ENCODE data around the gene STXBP2. TPM values are rescaled to one million over a fixed set of nuclear protein-coding genes. Genes with fewer than 3 reads are reported as not detected.

The STXBP2 gene
- total RNA-seq, 4 donors from 2014 or later = 7.2 to 14.4 (median 11.7) TPM

DNA sequence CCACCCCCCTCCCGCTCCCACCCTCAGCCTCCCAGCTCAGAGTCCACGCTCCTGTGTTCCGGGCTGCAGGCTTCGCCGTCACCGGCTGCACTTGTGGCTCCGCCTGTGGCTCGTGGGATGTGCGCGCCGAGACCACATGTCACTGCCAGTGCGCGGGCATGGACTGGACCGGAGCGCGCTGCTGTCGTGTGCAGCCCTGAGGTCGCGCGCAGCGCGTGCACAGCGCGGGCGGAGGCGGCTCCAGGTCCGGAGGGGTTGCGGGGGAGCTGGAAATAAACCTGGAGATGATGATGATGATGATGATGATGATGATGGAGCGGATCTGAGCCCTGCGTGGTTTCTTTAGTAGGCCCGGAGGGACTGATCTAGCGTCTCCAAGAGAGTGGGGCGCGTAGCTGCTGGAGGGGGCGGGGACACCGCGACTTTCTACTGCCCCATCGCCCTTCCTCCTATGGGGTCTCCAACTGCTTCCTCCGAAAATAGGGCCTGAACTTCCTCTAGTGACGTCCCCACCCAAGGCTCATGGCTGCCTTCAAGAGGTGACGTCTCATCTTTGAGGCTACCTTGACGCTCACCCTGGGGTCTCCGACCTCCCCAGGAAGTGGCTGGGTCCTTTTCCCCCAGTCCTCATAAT lies 33.4 kb downstream of the STXBP2 start:
- intact Hi-C loops (cut with DNase I) = no loop called here
- WGBS = no CpG with 5 or more reads among the region's 43 CpGs
- peaks cover 0 to 5% (median 2%) of the 10 kb centered on the region in 4 donors for H3K4me1 ChIP-seq
- peak overlapping the region in 2 of 4 donors; percentile 18 for H3K4me3 ChIP-seq
- no peaks in the 10 kb centered on the region for H3K36me3 ChIP-seq
- peaks cover 0 to 71% (median 12%) of the 10 kb centered on the region in 4 donors for H3K27me3 ChIP-seq
- DNase-seq (ENCODE audit: extremely low spot score) = no peak
- H3K9me3 ChIP-seq = no peaks in the 10 kb centered on the region
- TF ChIP-seq EP300 (IDR thresholded peaks at IDR 0.05) = no peak
- TF ChIP-seq POLR2AphosphoS5 (IDR thresholded peaks at IDR 0.05) = no peak
- TF ChIP-seq POLR2A (IDR thresholded peaks at IDR 0.05; ENCODE audit: low read depth) = no peak
- TF ChIP-seq, protein P1, sequence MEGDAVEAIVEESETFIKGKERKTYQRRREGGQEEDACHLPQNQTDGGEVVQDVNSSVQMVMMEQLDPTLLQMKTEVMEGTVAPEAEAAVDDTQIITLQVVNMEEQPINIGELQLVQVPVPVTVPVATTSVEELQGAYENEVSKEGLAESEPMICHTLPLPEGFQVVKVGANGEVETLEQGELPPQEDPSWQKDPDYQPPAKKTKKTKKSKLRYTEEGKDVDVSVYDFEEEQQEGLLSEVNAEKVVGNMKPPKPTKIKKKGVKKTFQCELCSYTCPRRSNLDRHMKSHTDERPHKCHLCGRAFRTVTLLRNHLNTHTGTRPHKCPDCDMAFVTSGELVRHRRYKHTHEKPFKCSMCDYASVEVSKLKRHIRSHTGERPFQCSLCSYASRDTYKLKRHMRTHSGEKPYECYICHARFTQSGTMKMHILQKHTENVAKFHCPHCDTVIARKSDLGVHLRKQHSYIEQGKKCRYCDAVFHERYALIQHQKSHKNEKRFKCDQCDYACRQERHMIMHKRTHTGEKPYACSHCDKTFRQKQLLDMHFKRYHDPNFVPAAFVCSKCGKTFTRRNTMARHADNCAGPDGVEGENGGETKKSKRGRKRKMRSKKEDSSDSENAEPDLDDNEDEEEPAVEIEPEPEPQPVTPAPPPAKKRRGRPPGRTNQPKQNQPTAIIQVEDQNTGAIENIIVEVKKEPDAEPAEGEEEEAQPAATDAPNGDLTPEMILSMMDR (IDR thresholded peaks at IDR 0.05) = no peak
- H3K27ac ChIP-seq (replicated peaks in 1 of 4) = no peak overlapping the region

DNA sequence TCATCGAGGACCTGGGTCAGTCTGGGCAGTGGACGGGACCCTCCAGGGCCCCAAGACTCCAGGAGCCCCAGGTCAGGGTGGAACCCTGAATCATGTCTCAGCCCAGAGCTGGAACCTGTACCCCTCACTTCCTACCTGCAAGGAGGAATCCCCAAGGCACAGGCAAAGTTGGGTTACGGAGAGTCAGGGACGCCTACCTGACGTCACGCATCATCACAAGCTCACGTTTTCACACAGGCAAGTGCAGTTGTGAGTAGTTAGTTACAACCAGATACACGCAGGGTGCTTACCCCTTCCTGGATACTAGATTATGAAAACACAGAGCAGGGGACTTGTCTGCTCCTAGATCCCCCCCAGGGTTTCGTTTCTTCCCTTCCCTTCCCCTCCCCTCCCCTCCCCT lies 33.9 kb downstream of the STXBP2 start:
- intact Hi-C loops (cut with DNase I) = no loop called here

DNA sequence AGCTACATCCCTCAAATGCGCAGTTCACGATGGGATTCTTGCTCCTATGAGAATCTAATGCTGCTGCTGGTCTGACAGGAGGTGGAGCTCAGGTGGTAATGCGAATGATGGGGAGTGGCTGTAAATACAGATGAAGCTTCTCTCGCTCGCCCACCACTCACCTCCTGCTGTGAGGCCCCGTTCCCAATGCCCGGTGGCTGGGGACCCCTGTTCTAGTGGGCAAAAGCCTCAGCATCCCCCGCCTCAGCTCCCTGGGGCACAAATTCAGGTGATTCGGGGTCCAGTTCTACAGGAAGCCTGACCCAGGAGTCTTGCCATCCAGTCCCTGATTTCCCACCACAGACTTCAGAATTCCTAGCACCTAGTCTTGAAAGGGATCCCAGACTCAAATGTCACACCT lies 35.6 kb downstream of the STXBP2 start:
- Histone ChIP-seq H3K9me3 (no peaks in the 10 kb centered on the region), H3K27ac (replicated peaks in 1 of 4) (no peak overlapping the region), H3K36me3 (no peaks in the 10 kb centered on the region), H3K27me3 (peaks cover 0 to 84% (median 14%) of the 10 kb centered on the region in 4 donors), H3K4me1 (peaks cover 0 to 5% (median 2%) of the 10 kb centered on the region in 4 donors), H3K4me3 (no peak overlapping the region)
- no peak for DNase-seq (ENCODE audit: extremely low spot score)
- intact Hi-C loops (cut with DNase I) = no loop called here
- 74% methylated on average over 3 of the region's 9 CpGs for WGBS
- TF ChIP-seq POLR2AphosphoS5 (IDR thresholded peaks at IDR 0.05) (no peak), POLR2A (IDR thresholded peaks at IDR 0.05; ENCODE audit: low read depth) (no peak), EP300 (IDR thresholded peaks at IDR 0.05) (no peak)
- TF ChIP-seq, protein P1 (IDR thresholded peaks at IDR 0.05) = no peak

More for the DNA sequence above, 33.9 kb downstream of the STXBP2 start:
- no peak overlapping the region for H3K4me3 ChIP-seq
- peaks cover 0 to 5% (median 2%) of the 10 kb centered on the region in 4 donors for H3K4me1 ChIP-seq
- H3K27ac ChIP-seq (replicated peaks in 1 of 4) = no peak overlapping the region
- H3K36me3 ChIP-seq = no peaks in the 10 kb centered on the region
- H3K27me3 ChIP-seq = peaks cover 0 to 76% (median 12%) of the 10 kb centered on the region in 4 donors
- no peaks in the 10 kb centered on the region for H3K9me3 ChIP-seq
- WGBS = 30% methylated on average over 7 of the region's 9 CpGs
- TF ChIP-seq POLR2AphosphoS5 (IDR thresholded peaks at IDR 0.05) = no peak
- no peak for TF ChIP-seq EP300 (IDR thresholded peaks at IDR 0.05)
- TF ChIP-seq POLR2A (IDR thresholded peaks at IDR 0.05; ENCODE audit: low read depth) = no peak
- TF ChIP-seq, protein P1 (IDR thresholded peaks at IDR 0.05) = no peak
- no peak for DNase-seq (ENCODE audit: extremely low spot score)

DNA sequence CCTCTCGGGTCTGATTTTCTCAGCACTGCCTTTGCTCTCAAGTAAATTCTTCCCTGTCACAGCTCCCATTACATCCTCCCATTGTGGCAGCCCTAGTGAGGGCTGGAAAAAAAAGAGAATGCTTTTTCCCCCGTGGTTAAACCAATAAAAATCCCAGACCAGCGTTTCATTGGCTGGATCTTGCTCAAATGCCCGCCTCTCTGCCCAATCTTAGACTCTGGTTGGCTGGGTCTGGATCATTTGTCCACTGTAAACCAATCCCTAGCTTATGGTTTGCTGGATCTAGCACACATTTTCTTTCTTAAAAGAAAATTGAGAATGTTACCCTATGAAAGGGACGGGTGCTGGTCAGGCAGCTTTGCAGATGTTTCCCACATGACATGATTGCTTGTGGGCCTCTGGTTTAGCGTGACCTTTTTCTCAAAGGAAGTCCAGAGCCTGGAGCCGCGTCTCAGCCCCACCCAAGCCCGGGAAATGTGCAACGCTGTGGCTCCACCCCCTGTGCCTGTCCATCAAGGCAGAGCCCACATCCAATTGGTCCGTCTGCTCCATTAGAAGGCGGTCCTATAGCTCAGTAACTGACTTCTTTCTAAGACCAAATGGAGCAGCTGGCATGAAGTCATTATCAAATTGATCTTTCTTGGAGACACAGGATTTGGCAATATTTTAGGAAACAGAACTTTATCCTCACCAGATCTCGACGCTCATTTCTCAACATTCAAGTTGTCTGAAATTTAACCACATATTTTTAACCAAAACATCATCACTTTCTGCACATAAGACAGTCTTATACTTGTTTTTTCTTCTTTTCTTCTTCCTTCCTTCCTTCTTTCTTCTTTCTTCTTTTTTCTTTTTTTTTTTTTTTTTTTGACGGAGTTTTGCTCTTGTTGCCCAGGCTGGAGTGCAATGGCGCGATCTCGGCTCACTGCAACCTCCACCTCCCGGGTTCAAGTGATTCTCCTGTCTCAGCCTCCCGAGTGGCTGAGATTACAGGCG lies 37.4 kb downstream of the STXBP2 start:
- no peak overlapping the region for H3K4me3 ChIP-seq
- H3K27ac ChIP-seq (replicated peaks in 1 of 4) = peak overlapping the region in 1 of 4 donors; percentile 20
- intact Hi-C loops (cut with DNase I) = no loop called here
- 54% methylated on average over 20 of the region's 21 CpGs for WGBS
- no peaks in the 10 kb centered on the region for H3K9me3 ChIP-seq
- no peak for TF ChIP-seq POLR2A (IDR thresholded peaks at IDR 0.05; ENCODE audit: low read depth)
- DNase-seq (ENCODE audit: extremely low spot score) = peak; percentile 93
- peaks cover 0 to 87% (median 14%) of the 10 kb centered on the region in 4 donors for H3K27me3 ChIP-seq
- peaks cover 0 to 5% (median 2%) of the 10 kb centered on the region in 4 donors for H3K4me1 ChIP-seq
- H3K36me3 ChIP-seq = no peaks in the 10 kb centered on the region

GRCh38 chr19:7676376-7676775 lies 39.5 kb downstream of the STXBP2 start:
- intact Hi-C loops (cut with DNase I) = no loop called here
- TF ChIP-seq POLR2A (IDR thresholded peaks at IDR 0.05; ENCODE audit: low read depth) = no peak
- TF ChIP-seq, protein P1 (IDR thresholded peaks at IDR 0.05) = no peak
- no peak for TF ChIP-seq POLR2AphosphoS5 (IDR thresholded peaks at IDR 0.05)
- no peak for TF ChIP-seq EP300 (IDR thresholded peaks at IDR 0.05)
- WGBS = 48% methylated on average over 6 of the region's 7 CpGs

More at GRCh38 chr19:7676376-7676775, 39.5 kb downstream of the STXBP2 start:
- no peak for DNase-seq (ENCODE audit: extremely low spot score)
- peaks cover 0 to 78% (median 6%) of the 10 kb centered on the region in 4 donors for H3K27me3 ChIP-seq
- H3K4me1 ChIP-seq = peaks cover 4 to 19% (median 9%) of the 10 kb centered on the region in 4 donors
- H3K9me3 ChIP-seq = no peaks in the 10 kb centered on the region
- H3K4me3 ChIP-seq = no peak overlapping the region
- no peaks in the 10 kb centered on the region for H3K36me3 ChIP-seq
- H3K27ac ChIP-seq (replicated peaks in 1 of 4) = no peak overlapping the region

Measured in esophagus muscularis mucosa (tissue), 4 donors.